PC-3 (cell line): ENCODE results near the gene CNTNAP2.

Experiments used
- EZH2 ChIP-seq: fragments of 300-600 bp; sonication (generic); IDR thresholded peaks from one replicate; pipeline ENCODE4 v1.6.1; 2017; ENCODE audit warnings: antibody characterized with exemption, mild to moderate bottlenecking, low read length; ENCODE audit not compliant: unreplicated experiment
- EZH2phosphoT487 ChIP-seq: fragments of 300-600 bp; sonication (generic); IDR thresholded peaks from 2 replicates; pipeline ENCODE4 v1.6.1; 2018; ENCODE audit warnings: mild to moderate bottlenecking, antibody characterized with exemption, low read length, borderline replicate concordance
- TF ChIP-seq, protein P1 (sequence below): fragments of 300-600 bp; sonication (generic); conservative IDR thresholded peaks from 2 replicates; pipeline ENCODE4 v1.5.1; 2017; ENCODE audit warnings: antibody characterized with exemption, low read depth, mild to moderate bottlenecking, low read length

DNA sequence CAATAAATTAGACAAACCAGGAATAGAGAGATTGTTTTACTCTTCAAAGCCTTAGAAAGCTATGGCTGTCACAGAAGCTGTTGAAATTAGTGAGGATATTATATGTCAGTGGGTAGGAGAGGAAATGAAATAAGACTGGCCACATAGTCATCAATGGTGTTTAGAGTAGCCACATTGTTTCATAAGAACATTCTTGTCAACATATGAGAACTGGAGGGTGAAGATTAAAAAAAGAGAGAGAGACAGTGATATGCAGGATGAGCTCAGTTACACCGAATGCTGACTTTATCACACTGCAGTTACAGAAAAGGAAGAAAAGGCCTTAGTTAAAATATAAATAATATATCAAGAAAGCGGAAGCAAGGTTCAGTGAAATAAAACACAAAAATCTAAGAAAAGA lies 412.0 kb downstream of the CNTNAP2 start:
- TF ChIP-seq, protein P1, sequence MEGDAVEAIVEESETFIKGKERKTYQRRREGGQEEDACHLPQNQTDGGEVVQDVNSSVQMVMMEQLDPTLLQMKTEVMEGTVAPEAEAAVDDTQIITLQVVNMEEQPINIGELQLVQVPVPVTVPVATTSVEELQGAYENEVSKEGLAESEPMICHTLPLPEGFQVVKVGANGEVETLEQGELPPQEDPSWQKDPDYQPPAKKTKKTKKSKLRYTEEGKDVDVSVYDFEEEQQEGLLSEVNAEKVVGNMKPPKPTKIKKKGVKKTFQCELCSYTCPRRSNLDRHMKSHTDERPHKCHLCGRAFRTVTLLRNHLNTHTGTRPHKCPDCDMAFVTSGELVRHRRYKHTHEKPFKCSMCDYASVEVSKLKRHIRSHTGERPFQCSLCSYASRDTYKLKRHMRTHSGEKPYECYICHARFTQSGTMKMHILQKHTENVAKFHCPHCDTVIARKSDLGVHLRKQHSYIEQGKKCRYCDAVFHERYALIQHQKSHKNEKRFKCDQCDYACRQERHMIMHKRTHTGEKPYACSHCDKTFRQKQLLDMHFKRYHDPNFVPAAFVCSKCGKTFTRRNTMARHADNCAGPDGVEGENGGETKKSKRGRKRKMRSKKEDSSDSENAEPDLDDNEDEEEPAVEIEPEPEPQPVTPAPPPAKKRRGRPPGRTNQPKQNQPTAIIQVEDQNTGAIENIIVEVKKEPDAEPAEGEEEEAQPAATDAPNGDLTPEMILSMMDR: no peak
- TF ChIP-seq EZH2 (no peak), EZH2phosphoT487 (no peak)
